ENCODE results near the gene PLCG1.

Gene PLCG1

GRCh38 chr20:41142245-41142644 lies 4.9 kb downstream of the PLCG1 start:
- DNase-seq (ENCODE audit: low spot score), result no peak

DNA sequence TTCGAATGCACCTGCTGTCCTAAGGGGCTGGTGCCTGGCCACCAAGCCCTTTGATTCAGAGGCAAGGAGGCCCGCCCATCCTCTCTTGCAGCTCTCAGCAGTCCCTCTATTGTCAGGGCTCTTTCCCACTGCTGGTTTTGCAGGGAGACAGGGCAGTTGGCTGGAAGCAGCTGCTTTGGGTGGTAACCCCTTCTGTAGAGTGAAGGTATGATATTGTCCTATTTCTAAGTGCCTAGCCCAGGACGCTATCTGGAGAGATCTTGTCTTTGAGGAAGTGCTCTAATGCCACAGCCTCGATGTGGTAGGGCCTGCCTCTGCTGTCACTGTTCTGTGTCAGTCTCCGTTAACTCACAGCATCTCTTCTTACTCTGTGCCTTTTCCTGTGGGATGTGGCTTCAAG lies 5.6 kb downstream of the PLCG1 start:
- no peak for DNase-seq (ENCODE audit: low spot score)

GRCh38 chr20:41143354-41143753 lies 6.0 kb downstream of the PLCG1 start:
- DNase-seq (ENCODE audit: low spot score), result no peak

DNA sequence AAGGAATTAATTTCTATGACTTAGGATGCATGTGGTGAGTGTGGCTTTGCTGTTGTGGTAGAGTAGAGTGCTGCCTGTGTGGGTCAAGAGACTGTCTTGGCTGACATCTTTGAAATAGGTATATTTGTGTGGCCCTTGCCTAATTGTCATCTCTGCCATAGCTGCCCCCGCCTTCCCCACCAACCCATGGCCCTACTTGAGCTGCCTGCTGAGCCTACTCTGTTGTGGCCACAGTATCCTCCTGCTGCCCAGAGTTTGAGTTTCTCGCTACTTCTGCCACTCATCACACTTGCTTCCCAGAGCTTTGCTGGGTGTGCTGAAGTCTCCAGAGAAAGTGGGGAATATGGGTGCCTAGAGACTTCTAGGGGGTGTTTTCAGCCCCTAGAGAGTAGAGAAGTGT lies 8.0 kb downstream of the PLCG1 start:
- DNase-seq (ENCODE audit: low spot score), result no peak

GRCh38 chr20:41145821-41146620 lies 8.7 kb downstream of the PLCG1 start:
- DNase-seq (ENCODE audit: low spot score), result no peak

GRCh38 chr20:41147767-41148191 lies 10.4 kb downstream of the PLCG1 start:
- DNase-seq (ENCODE audit: low spot score), result no peak

DNA sequence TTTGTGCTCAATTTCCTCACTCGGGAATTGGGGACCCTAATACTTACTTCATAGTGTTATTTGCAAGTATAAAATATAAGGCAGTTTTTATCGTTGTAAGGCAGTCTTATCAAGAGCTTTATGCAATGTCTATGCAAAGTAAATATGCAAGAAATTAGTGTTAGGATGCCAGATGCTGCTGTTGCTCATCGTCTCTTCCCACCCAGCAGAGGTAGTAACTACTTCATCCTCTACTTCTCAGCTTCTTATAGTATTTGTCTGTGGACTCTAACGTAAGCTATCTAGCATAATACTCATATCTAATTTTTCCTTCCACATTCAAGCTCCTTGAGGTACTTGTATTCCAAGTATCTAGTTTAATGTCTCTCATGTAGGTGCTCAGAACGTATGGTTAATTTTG lies 11.6 kb downstream of the PLCG1 start:
- no peak for DNase-seq (ENCODE audit: low spot score)

GRCh38 chr20:41150664-41151063 lies 13.3 kb downstream of the PLCG1 start:
- DNase-seq (ENCODE audit: low spot score), result no peak

GRCh38 chr20:41151134-41151869 lies 14.0 kb downstream of the PLCG1 start:
- DNase-seq (ENCODE audit: low spot score), result no peak

GRCh38 chr20:41152108-41152757 lies 14.9 kb downstream of the PLCG1 start:
- no peak for DNase-seq (ENCODE audit: low spot score)

GRCh38 chr20:41154436-41155176 lies 17.3 kb downstream of the PLCG1 start:
- no peak for DNase-seq (ENCODE audit: low spot score)

DNA sequence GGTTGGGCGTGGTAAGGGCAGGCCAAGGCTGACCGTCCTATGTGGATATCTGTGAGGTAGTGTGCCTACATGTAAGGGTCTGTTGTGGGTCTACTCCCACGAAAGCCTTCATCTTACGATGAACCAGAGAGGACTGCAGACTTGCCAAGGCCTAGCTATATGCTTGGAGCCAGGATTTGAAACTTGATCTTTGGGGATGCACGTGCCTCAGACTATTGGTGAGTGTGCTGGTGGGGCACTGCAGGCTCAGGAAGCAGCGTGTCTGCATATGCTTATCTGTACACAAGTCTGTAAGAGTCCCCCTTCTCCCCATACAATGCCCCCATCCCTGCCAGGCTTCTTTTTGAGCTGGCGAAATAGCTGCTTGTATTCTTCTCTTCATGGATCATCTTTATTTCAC lies 17.9 kb downstream of the PLCG1 start:
- DNase-seq (ENCODE audit: low spot score), result no peak

GRCh38 chr20:41158082-41158625 lies 20.8 kb downstream of the PLCG1 start:
- DNase-seq (ENCODE audit: low spot score), result no peak

DNA sequence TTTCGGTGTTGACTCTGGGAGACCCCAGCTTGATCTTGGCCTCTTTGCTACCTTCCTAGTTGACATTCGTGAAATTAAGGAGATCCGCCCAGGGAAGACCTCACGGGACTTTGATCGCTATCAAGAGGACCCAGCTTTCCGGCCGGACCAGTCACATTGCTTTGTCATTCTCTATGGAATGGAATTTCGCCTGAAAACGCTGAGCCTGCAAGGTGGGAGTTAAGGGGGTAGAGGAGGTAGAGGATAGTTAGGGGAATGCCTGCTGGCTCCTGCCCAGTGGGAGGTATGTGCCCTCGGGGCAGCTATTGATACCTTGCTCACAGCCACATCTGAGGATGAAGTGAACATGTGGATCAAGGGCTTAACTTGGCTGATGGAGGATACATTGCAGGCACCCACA lies 22.2 kb downstream of the PLCG1 start:
- DNase-seq (ENCODE audit: low spot score), result no peak

DNA sequence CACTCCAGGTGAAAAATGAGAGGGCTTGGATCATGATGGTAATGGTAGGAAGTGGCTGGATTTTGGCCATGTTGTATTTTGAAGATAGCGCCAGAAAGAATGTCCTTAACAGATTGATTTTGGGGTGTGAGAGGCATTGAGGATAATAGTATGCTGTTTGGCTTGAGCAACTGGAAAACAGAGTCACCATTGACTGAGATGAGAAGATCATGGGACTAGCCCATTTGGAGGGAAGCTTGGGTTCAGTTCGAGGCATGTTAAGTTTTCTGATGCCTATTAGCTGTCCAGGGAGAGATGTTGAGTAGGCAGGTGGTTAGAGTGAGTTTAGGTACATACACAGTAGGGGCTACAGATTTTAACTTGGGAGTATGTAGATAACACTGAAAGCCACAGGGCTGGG lies 23.3 kb downstream of the PLCG1 start:
- DNase-seq (ENCODE audit: low spot score), result no peak

- DNase-seq (ENCODE audit: low spot score), result no peak
Observed at GRCh38 chr20:41161886-41162285, 24.5 kb downstream of the PLCG1 start.

DNA sequence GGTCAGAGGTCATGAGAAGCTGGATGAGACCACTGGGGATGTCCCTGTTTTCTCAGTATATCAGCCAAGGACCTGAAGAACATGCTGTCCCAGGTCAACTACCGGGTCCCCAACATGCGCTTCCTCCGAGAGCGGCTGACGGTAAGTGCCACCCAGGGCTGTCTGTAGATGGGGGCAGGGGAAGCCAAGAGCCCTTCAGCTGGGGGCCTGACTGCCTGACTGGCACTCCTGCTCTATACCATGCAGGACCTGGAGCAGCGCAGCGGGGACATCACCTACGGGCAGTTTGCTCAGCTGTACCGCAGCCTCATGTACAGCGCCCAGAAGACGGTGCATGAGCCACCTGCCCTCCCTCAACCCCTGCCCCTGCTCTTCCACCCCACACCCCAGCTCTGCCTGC lies 25.1 kb downstream of the PLCG1 start:
- DNase-seq (ENCODE audit: low spot score), result no peak

DNA sequence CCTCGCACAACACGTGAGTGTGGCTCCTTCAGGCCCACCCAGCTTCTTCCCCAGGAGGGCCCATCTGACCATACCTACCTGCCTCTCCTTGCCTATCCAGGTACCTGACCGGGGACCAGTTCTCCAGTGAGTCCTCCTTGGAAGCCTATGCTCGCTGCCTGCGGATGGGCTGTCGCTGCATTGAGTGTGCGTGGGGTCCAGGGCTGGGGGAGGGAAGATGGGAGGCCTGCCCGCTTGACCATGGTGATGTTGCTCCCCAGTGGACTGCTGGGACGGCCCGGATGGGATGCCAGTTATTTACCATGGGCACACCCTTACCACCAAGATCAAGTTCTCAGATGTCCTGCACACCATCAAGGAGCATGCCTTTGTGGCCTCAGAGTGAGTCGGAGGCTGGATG lies 26.5 kb downstream of the PLCG1 start:
- DNase-seq (ENCODE audit: low spot score), result no peak

GRCh38 chr20:41165001-41165882 lies 27.9 kb downstream of the PLCG1 start:
- DNase-seq (ENCODE audit: low spot score), result no peak

GRCh38 chr20:41166201-41167117 lies 29.1 kb downstream of the PLCG1 start:
- DNase-seq (ENCODE audit: low spot score), result no peak

All from left forelimb (tissue), 1 donor.